ENCODE results near the gene SLC39A3.
"Not testable (repeated sequence)": the region's sequence is repeated elsewhere in the genome, so short reads cannot be mapped to it uniquely, and the experiment has no call there.

The SLC39A3 gene

DNA sequence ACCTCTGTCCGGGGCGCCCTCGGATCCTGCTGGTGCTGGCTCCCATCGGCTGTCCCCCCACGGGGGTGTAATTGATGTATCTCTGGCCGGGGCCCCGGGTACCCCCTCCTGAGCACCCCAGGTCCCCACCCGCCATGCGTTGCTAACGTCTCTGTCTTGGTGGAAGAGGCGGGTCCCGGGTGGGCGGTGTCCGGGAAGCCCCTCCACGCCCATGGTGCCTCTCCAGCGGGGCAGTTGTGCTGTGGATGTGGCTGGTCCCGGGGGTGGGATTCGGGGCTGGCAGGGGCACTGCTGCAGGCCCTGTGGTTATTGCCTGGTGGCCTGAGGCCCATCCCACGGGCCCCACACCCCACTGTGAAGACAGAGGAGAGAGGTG, 23.6 kb downstream of the SLC39A3 start:
- peaks cover 6% of the 10 kb centered on the region for H3K4me1 ChIP-seq (ENCODE audit: control insufficient read depth, insufficient read depth, low read length, poor library complexity, severe bottlenecking)
- peaks cover 14% of the 10 kb centered on the region for H3K27me3 ChIP-seq (replicated peaks; ENCODE audit: control insufficient read depth, insufficient read depth, low read length, poor library complexity, severe bottlenecking)
- no peak overlapping the region for H3K4me3 ChIP-seq (ENCODE audit: insufficient read depth, low read depth, low read length, poor library complexity, severe bottlenecking)
- H3K27ac ChIP-seq (ENCODE audit: insufficient read depth, low read length, poor library complexity, severe bottlenecking) = no peak overlapping the region
- no peaks in the 10 kb centered on the region for H3K9me3 ChIP-seq (ENCODE audit: control insufficient read depth, low read length)
- H3K36me3 ChIP-seq (ENCODE audit: control insufficient read depth, insufficient read depth, low read length) = no peaks in the 10 kb centered on the region
- DNase-seq = no peak

DNA sequence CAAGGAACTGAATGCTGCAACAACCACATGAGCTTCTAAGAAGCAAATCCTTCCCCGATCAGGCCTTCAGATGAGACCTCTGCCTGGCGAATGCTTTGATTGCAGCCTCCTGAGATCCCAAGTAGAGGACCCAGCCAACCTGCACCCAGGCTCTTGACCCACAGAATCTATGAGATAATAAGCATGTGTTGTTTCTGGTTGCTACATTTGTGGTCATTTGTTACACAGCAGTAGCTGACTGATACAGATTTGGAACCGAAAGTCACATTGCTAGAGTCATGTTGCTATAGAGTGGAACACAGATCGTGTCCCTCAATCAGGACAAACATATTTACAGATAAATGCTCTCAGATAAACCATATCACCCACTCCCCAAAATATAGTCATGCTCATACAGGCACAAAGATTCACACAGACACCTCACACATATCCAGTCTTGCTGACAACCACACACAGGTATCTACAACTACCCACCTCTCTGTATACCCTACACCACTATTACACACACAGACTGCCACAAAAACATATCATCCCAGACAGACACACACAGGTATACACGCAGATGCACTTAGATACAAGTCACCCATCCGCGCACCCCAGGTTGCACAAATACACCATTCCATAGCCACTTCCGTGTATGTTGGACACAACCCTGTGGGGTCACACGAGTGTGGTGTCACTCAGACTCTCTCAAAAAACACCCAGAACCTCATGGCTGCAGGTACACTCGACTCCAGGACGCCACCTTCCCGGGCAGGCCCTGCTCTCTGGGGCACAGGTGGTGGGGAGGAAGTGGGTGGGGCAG, 24.1 kb downstream of the SLC39A3 start:
- Histone ChIP-seq H3K4me1 (ENCODE audit: control insufficient read depth, insufficient read depth, low read length, poor library complexity, severe bottlenecking) (peaks cover 5% of the 10 kb centered on the region), H3K27me3 (replicated peaks; ENCODE audit: control insufficient read depth, insufficient read depth, low read length, poor library complexity, severe bottlenecking) (peaks cover 13% of the 10 kb centered on the region), H3K4me3 (ENCODE audit: insufficient read depth, low read depth, low read length, poor library complexity, severe bottlenecking) (no peak overlapping the region), H3K27ac (ENCODE audit: insufficient read depth, low read length, poor library complexity, severe bottlenecking) (no peak overlapping the region), H3K9me3 (ENCODE audit: control insufficient read depth, low read length) (no peaks in the 10 kb centered on the region), H3K36me3 (ENCODE audit: control insufficient read depth, insufficient read depth, low read length) (no peaks in the 10 kb centered on the region)
- DNase-seq = no peak

DNA sequence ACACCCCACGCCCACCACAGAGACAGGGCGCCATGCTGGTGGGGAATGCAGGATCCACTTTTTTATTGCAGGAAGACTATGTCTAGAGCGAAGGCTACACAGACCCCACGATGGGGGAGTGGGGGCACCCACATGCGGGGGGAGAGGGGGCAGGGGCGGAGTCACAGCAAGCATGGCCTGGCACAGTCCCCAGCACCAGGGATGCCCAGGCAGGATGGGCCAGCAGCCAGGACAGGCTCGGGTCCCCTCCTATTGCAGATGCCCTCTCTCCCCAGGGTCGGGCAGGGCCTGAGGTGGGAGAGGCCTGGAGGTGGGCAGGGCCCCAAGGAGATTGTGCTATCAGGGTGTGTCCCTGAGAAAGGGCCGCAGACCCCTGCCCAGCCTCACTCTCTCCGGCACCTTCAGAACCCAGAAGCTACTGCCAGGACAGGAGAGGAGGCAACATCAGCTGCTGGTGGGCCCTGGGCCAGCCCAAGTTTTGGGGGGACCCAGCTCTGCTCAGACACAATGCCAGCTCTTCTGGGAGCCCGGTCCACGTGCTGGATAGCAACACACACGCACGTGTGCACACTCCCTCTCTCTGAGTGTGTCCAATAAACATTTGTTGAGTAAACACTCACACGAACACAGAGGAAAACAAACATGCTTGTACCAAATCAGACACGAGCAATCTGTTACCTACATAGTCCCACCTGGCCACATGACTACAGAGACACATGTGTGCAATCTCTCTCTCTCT, 25.1 kb downstream of the SLC39A3 start:
- no peaks in the 10 kb centered on the region for H3K36me3 ChIP-seq (ENCODE audit: control insufficient read depth, insufficient read depth, low read length)
- peaks cover 4% of the 10 kb centered on the region for H3K27me3 ChIP-seq (replicated peaks; ENCODE audit: control insufficient read depth, insufficient read depth, low read length, poor library complexity, severe bottlenecking)
- no peaks in the 10 kb centered on the region for H3K4me1 ChIP-seq (ENCODE audit: control insufficient read depth, insufficient read depth, low read length, poor library complexity, severe bottlenecking)
- H3K27ac ChIP-seq (ENCODE audit: insufficient read depth, low read length, poor library complexity, severe bottlenecking) = no peak overlapping the region
- no peak for DNase-seq
- no peak overlapping the region for H3K4me3 ChIP-seq (ENCODE audit: insufficient read depth, low read depth, low read length, poor library complexity, severe bottlenecking)
- no peaks in the 10 kb centered on the region for H3K9me3 ChIP-seq (ENCODE audit: control insufficient read depth, low read length)

- H3K27me3 ChIP-seq (replicated peaks; ENCODE audit: control insufficient read depth, insufficient read depth, low read length, poor library complexity, severe bottlenecking); DNase-seq; H3K36me3 ChIP-seq (ENCODE audit: control insufficient read depth, insufficient read depth, low read length); H3K4me1 ChIP-seq (ENCODE audit: control insufficient read depth, insufficient read depth, low read length, poor library complexity, severe bottlenecking); H3K4me3 ChIP-seq (ENCODE audit: insufficient read depth, low read depth, low read length, poor library complexity, severe bottlenecking); H3K27ac ChIP-seq (ENCODE audit: insufficient read depth, low read length, poor library complexity, severe bottlenecking); H3K9me3 ChIP-seq (ENCODE audit: control insufficient read depth, low read length): not testable (repeated sequence)
Observed at GRCh38 chr19:2714102-2714501, 25.7 kb downstream of the SLC39A3 start.

GRCh38 chr19:2713170-2713569, 26.6 kb downstream of the SLC39A3 start:
- not testable (repeated sequence) for H3K9me3 ChIP-seq (ENCODE audit: control insufficient read depth, low read length); H3K4me3 ChIP-seq (ENCODE audit: insufficient read depth, low read depth, low read length, poor library complexity, severe bottlenecking)

GRCh38 chr19:2711875-2712205, 28.0 kb downstream of the SLC39A3 start:
- no peak overlapping the region for H3K27ac ChIP-seq (ENCODE audit: insufficient read depth, low read length, poor library complexity, severe bottlenecking)
- no peak overlapping the region for H3K4me3 ChIP-seq (ENCODE audit: insufficient read depth, low read depth, low read length, poor library complexity, severe bottlenecking)
- H3K4me1 ChIP-seq (ENCODE audit: control insufficient read depth, insufficient read depth, low read length, poor library complexity, severe bottlenecking) = no peaks in the 10 kb centered on the region
- H3K36me3 ChIP-seq (ENCODE audit: control insufficient read depth, insufficient read depth, low read length) = no peaks in the 10 kb centered on the region
- DNase-seq = no peak
- no peaks in the 10 kb centered on the region for H3K27me3 ChIP-seq (replicated peaks; ENCODE audit: control insufficient read depth, insufficient read depth, low read length, poor library complexity, severe bottlenecking)
- no peaks in the 10 kb centered on the region for H3K9me3 ChIP-seq (ENCODE audit: control insufficient read depth, low read length)

More at GRCh38 chr19:2713170-2713569, 26.6 kb downstream of the SLC39A3 start:
- not testable (repeated sequence) for H3K36me3 ChIP-seq (ENCODE audit: control insufficient read depth, insufficient read depth, low read length); H3K4me1 ChIP-seq (ENCODE audit: control insufficient read depth, insufficient read depth, low read length, poor library complexity, severe bottlenecking); H3K27ac ChIP-seq (ENCODE audit: insufficient read depth, low read length, poor library complexity, severe bottlenecking); H3K27me3 ChIP-seq (replicated peaks; ENCODE audit: control insufficient read depth, insufficient read depth, low read length, poor library complexity, severe bottlenecking); DNase-seq

DNA sequence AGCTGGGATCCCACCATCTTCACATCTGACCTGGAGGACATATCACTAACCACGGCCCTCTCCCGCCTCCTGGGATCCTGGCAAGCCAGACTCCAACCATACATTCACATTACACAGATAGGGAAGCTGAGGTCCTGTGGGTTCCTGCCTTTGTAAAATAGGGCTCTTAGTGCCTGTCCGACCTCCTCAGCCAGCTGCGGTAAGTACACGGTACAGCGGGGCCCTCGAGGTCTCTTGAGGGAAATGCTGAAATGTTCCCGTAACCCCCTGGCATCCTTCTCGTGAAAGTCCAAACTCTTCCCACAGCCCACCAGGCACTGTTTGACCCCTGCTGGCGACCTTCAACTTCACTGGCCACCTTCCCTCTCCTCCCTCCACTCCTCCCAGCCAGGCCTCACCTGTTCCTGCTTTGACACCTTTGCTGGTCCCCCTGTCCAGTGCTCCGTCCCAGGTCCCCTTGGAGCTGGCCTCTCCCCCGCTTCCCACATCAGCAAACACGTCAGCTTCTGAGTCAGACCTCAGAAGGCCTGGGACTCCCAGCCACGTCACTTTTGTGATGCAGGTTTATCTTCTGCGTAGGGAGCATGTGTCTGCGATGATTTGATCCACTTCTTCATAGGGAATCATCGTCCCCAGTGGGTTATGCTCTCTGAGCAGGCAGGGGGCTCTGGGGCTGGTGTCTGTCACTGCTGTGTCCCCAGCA, 28.5 kb downstream of the SLC39A3 start:
- Histone ChIP-seq H3K27me3 (replicated peaks; ENCODE audit: control insufficient read depth, insufficient read depth, low read length, poor library complexity, severe bottlenecking) (no peaks in the 10 kb centered on the region), H3K4me3 (ENCODE audit: insufficient read depth, low read depth, low read length, poor library complexity, severe bottlenecking) (no peak overlapping the region), H3K36me3 (ENCODE audit: control insufficient read depth, insufficient read depth, low read length) (no peaks in the 10 kb centered on the region), H3K27ac (ENCODE audit: insufficient read depth, low read length, poor library complexity, severe bottlenecking) (no peak overlapping the region), H3K9me3 (ENCODE audit: control insufficient read depth, low read length) (no peaks in the 10 kb centered on the region), H3K4me1 (ENCODE audit: control insufficient read depth, insufficient read depth, low read length, poor library complexity, severe bottlenecking) (no peaks in the 10 kb centered on the region)
- DNase-seq = no peak

- Histone ChIP-seq H3K4me3 (ENCODE audit: insufficient read depth, low read depth, low read length, poor library complexity, severe bottlenecking) (no peak overlapping the region), H3K4me1 (ENCODE audit: control insufficient read depth, insufficient read depth, low read length, poor library complexity, severe bottlenecking) (peaks cover 7% of the 10 kb centered on the region), H3K27ac (ENCODE audit: insufficient read depth, low read length, poor library complexity, severe bottlenecking) (no peak overlapping the region), H3K9me3 (ENCODE audit: control insufficient read depth, low read length) (no peaks in the 10 kb centered on the region), H3K27me3 (replicated peaks; ENCODE audit: control insufficient read depth, insufficient read depth, low read length, poor library complexity, severe bottlenecking) (no peaks in the 10 kb centered on the region), H3K36me3 (ENCODE audit: control insufficient read depth, insufficient read depth, low read length) (no peaks in the 10 kb centered on the region)
- no peak for DNase-seq
Observed at GRCh38 chr19:2706251-2706650, 33.6 kb downstream of the SLC39A3 start.

DNA sequence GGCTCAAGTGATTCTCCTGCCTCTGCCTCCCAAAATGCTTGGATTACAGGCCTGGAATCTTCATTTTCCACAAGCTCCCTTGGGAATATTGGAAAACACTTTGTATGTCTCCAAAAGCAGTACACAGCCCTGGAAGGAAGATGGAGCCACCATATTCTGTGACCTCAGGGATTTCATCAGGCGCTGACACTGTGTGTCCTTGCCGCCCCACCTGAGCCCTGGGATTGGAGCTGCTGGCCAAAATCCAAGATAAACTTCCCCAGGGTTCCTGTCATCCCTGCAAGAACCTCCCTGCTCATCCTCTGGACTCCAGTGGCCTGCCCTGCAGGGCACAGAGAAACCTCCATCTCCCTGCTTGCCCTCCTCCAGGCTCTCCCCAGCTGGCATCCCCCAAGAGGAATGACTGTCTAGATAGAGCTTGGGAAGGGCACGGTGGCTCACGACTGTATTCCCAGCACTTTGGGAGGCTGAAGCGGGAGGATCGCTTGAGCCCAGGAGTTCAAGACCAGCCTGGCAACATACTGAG, 36.1 kb downstream of the SLC39A3 start:
- Histone ChIP-seq H3K4me1 (ENCODE audit: control insufficient read depth, insufficient read depth, low read length, poor library complexity, severe bottlenecking) (peaks cover 9% of the 10 kb centered on the region), H3K4me3 (ENCODE audit: insufficient read depth, low read depth, low read length, poor library complexity, severe bottlenecking) (no peak overlapping the region), H3K27ac (ENCODE audit: insufficient read depth, low read length, poor library complexity, severe bottlenecking) (no peak overlapping the region), H3K36me3 (ENCODE audit: control insufficient read depth, insufficient read depth, low read length) (no peaks in the 10 kb centered on the region), H3K27me3 (replicated peaks; ENCODE audit: control insufficient read depth, insufficient read depth, low read length, poor library complexity, severe bottlenecking) (no peaks in the 10 kb centered on the region), H3K9me3 (ENCODE audit: control insufficient read depth, low read length) (no peaks in the 10 kb centered on the region)
- no peak for DNase-seq

DNA sequence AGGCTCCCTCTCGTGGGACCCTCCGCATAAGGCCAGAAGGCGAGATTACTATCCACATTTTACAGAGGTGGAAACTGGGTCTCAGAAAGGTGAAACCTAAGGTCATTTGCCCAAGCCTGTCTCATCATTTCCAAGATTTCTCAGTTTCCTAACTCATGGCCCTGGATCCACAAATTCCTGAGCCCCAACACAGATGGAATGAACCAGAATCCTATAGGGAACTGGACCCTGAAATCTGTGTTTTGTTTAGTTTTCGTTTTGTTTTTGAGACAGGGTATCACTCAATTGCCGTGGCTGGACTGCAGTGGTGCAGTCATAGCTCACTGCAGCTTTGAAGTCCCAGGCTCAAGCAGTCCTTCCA, 36.8 kb downstream of the SLC39A3 start:
- Histone ChIP-seq H3K27me3 (replicated peaks; ENCODE audit: control insufficient read depth, insufficient read depth, low read length, poor library complexity, severe bottlenecking) (no peaks in the 10 kb centered on the region), H3K36me3 (ENCODE audit: control insufficient read depth, insufficient read depth, low read length) (no peaks in the 10 kb centered on the region), H3K4me1 (ENCODE audit: control insufficient read depth, insufficient read depth, low read length, poor library complexity, severe bottlenecking) (peaks cover 9% of the 10 kb centered on the region), H3K4me3 (ENCODE audit: insufficient read depth, low read depth, low read length, poor library complexity, severe bottlenecking) (no peak overlapping the region), H3K27ac (ENCODE audit: insufficient read depth, low read length, poor library complexity, severe bottlenecking) (no peak overlapping the region), H3K9me3 (ENCODE audit: control insufficient read depth, low read length) (no peaks in the 10 kb centered on the region)
- no peak for DNase-seq
